Parathyroid adenoma (tissue), 2 donors: Measurements from ENCODE around the gene TRIM72.
"Not testable (repeated sequence)": the region's sequence is repeated elsewhere in the genome, so short reads cannot be mapped to it uniquely, and the experiment has no call there.

Experiments
- H2AFZ ChIP-seq: fragments of 300-600 bp; sonication (generic); one replicate; pipeline ENCODE4 v1.7.0; 2017; ENCODE audit warnings: antibody characterized with exemption, mild to moderate bottlenecking
- H3K27ac ChIP-seq: fragments of 300-600 bp; sonication (generic); one replicate; pipeline ENCODE4 v1.7.0; 2017
- H3K27me3 ChIP-seq: fragments of 300-600 bp; sonication (generic); one replicate; pipeline ENCODE4 v1.7.0; 2017; ENCODE audit warnings: low read length; ENCODE audit not compliant: control insufficient read depth, insufficient read depth
- H3K36me3 ChIP-seq: fragments of 300-600 bp; sonication (generic); one replicate; pipeline ENCODE4 v1.7.0; 2017; ENCODE audit warnings: low read length; ENCODE audit not compliant: control insufficient read depth, insufficient read depth
- H3K4me1 ChIP-seq: fragments of 300-600 bp; sonication (generic); one replicate; pipeline ENCODE4 v1.7.0; 2017; ENCODE audit warnings: control low read depth
- H3K4me2 ChIP-seq: fragments of 300-600 bp; sonication (generic); one replicate; pipeline ENCODE4 v1.7.0; 2017; ENCODE audit warnings: low read length
- H3K4me3 ChIP-seq: fragments of 300-600 bp; sonication (generic); one replicate; pipeline ENCODE4 v1.7.0; 2017; ENCODE audit warnings: low read depth, low read length
- H3K79me2 ChIP-seq: fragments of 300-600 bp; sonication (generic); one replicate; pipeline ENCODE4 v1.7.0; 2017; ENCODE audit warnings: control low read depth
- H3K9ac ChIP-seq: fragments of 300-600 bp; sonication (generic); one replicate; pipeline ENCODE4 v1.7.0; 2017; ENCODE audit warnings: mild to moderate bottlenecking
- H3K9me3 ChIP-seq: fragments of 300-600 bp; sonication (generic); one replicate; pipeline ENCODE4 v1.7.0; 2017; ENCODE audit warnings: low read length; ENCODE audit not compliant: control insufficient read depth
- TF ChIP-seq, protein P1 (sequence below): fragments of 300-600 bp; sonication (generic); IDR thresholded peaks from one replicate; pipeline ENCODE4 v1.7.0; 2017; ENCODE audit warnings: antibody characterized with exemption, mild to moderate bottlenecking
- donor health status: primary hyperparathyroidism.

TRIM72 gene

DNA sequence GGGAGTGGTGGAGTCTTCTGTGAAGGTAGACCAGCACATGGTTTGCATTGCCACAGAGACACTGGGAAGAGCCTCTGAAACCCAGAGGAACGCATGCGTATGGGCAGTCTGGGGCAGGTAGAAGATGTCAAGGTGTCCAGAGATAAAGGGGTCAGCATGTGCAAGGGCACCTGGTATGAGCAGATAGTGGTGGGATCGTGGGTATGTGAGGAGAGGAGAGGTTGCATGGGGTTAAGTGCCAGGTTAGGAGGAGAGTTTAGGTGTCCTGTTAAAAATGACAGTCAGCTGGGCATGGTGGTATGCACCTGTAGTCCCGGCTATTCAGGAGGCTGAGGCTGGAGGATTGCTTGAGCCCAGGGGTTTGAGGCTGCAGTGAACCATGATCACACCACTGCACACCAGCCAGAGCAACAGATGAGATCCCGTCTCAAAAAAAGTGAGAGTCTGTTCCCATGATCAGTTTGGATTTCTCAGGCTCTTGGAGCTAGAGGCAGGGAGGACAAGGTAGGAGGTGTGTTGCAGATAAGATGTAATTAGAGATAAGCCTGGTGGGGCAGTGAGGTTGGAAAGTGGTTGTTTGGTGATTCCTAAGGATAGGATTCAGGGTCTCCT, 14.4 kb upstream of the TRIM72 start:
- Histone ChIP-seq H2AFZ (no peak overlapping the region), H3K9me3 (no peaks in the 10 kb centered on the region), H3K4me2 (no peak overlapping the region), H3K4me3 (no peak overlapping the region), H3K9ac (no peak overlapping the region), H3K27ac (no peak overlapping the region), H3K79me2 (no peaks in the 10 kb centered on the region), H3K4me1 (no peaks in the 10 kb centered on the region), H3K36me3 (no peaks in the 10 kb centered on the region), H3K27me3 (no peaks in the 10 kb centered on the region)
- TF ChIP-seq, protein P1, sequence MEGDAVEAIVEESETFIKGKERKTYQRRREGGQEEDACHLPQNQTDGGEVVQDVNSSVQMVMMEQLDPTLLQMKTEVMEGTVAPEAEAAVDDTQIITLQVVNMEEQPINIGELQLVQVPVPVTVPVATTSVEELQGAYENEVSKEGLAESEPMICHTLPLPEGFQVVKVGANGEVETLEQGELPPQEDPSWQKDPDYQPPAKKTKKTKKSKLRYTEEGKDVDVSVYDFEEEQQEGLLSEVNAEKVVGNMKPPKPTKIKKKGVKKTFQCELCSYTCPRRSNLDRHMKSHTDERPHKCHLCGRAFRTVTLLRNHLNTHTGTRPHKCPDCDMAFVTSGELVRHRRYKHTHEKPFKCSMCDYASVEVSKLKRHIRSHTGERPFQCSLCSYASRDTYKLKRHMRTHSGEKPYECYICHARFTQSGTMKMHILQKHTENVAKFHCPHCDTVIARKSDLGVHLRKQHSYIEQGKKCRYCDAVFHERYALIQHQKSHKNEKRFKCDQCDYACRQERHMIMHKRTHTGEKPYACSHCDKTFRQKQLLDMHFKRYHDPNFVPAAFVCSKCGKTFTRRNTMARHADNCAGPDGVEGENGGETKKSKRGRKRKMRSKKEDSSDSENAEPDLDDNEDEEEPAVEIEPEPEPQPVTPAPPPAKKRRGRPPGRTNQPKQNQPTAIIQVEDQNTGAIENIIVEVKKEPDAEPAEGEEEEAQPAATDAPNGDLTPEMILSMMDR, result no peak

DNA sequence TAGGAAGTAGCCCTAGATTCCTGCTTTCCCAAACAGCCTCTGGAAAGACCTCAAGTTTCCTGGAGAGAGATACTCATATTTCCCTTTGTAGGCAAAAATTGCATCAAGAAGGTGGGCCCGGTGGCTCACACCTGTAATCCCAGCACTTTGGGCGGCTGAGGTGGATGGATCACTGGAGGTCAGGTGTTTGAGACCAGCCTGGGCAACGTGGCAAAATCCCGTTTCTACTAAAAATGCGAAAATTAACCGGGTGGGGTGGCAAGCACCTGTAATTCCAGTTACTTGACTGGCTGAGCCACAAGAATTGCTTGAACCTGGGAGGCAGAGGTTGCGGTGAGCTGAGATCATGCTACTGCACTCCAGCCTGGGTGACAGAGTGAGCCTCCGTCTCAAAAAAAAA, 13.8 kb upstream of the TRIM72 start:
- H3K9me3 ChIP-seq, H3K4me1 ChIP-seq, H3K36me3 ChIP-seq, H3K27ac ChIP-seq, H3K79me2 ChIP-seq, H3K4me2 ChIP-seq, H3K9ac ChIP-seq, H3K4me3 ChIP-seq, H3K27me3 ChIP-seq, H2AFZ ChIP-seq: not testable (repeated sequence)

DNA sequence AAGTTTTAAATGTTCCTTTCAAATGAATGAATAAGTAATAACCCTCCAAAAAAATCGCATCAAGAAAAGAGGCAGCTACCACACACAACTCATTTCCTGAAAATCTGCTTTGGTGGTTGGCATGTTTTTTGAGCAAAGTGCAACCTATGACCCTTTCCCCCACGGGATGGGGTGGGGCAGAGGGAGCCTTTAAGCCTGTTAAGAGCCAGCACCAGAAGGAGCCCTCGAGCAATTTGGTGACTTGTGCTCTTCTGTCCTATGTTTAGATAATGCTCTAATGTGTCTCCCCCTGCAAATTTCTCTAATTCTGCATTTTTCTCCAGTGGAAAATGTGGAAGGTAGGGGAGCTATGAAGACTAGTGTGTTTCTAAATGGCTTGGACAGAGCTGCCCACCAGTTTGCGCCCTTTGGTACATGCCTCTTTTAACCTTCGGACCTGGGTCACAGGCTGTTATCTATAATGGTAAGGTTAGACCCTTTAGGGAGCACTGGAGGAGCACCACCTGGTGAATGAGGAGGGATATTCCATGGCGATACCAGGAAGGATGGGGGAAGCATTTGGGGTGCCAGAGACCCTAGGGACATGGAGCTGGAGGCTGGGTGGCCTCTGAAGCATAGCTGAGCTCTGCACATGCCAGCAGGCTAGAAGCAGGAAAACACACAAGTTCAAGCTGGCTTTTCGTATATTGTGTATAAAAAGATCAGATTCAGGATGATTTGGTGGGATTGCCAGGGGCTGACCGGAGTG, 12.9 kb upstream of the TRIM72 start:
- no peaks in the 10 kb centered on the region for H3K9me3 ChIP-seq
- no peak overlapping the region for H3K4me3 ChIP-seq
- no peaks in the 10 kb centered on the region for H3K27me3 ChIP-seq
- TF ChIP-seq, protein P1, result no peak
- H3K4me1 ChIP-seq, result no peaks in the 10 kb centered on the region
- H2AFZ ChIP-seq, result no peak overlapping the region
- H3K79me2 ChIP-seq, result no peaks in the 10 kb centered on the region
- H3K36me3 ChIP-seq, result no peaks in the 10 kb centered on the region
- H3K27ac ChIP-seq, result no peak overlapping the region
- no peak overlapping the region for H3K9ac ChIP-seq
- H3K4me2 ChIP-seq, result peak overlapping the region; percentile 17

DNA sequence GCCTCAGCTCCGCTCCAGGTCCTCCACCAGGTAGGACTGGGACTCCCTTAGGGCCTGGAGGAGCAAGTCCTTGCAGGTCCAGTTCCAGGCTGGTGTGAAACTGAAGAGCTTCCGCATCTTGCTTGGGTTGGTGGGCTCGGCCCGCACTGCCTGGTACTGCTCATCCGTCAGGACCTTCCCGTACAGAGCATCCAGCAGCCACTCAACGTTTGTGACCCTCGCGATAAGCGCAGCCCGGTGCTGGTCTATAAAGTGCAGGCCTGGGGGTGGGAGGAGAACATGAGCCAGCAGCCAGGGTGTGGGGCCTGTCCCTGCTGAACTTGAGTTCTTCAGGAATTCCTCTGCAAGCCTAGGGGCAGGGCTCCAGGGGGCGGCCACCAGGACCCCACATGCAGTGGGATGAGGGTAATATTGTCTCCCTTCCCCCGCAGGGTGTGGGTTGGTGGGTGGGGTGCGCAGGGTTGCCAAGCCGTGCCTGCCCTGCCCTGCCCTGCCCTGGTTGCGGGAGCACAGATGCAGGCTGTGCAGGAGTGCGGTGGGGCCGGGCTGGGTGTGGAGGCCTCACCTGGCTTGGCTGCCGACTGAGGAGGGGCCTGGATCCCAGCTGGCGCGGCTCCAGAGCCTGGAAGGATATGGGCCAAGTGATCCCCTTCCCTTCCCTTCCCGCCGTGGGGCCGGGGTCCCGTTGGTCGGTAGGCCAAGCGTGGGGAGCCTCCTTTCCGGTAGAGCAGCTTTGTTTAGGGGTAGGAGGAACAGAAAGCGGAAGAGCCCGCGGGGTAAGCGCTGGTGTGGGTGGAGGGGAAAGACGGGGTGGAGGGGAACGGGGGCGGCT, 12.1 kb upstream of the TRIM72 start:
- Histone ChIP-seq H3K79me2 (no peaks in the 10 kb centered on the region), H3K36me3 (no peaks in the 10 kb centered on the region), H3K27ac (no peak overlapping the region), H2AFZ (peak overlapping the region; percentile 65), H3K4me1 (no peaks in the 10 kb centered on the region), H3K9ac (no peak overlapping the region), H3K4me3 (peak overlapping the region; percentile 40), H3K9me3 (no peaks in the 10 kb centered on the region), H3K4me2 (peak overlapping the region; percentile 77), H3K27me3 (no peaks in the 10 kb centered on the region)
- TF ChIP-seq, protein P1, result no peak
